GM20000 (cell line): ENCODE data around the gene DUSP12.
"Not testable (repeated sequence)": the region's sequence is repeated elsewhere in the genome, so short reads cannot be mapped to it uniquely, and the experiment has no call there.

ENCODE experiments used
- DNase-seq: peaks from one replicate; pipeline ENCODE4 v3.0.0; 2012; ENCODE audit warnings: low spot score
- TF ChIP-seq, protein P1 (sequence below): IDR thresholded peaks from 2 replicates; pipeline ENCODE4 v1.5.1; 2012; ENCODE audit warnings: mild to moderate bottlenecking, control low read depth; ENCODE audit errors: extremely low read depth, missing control alignments

The DUSP12 gene

DNA sequence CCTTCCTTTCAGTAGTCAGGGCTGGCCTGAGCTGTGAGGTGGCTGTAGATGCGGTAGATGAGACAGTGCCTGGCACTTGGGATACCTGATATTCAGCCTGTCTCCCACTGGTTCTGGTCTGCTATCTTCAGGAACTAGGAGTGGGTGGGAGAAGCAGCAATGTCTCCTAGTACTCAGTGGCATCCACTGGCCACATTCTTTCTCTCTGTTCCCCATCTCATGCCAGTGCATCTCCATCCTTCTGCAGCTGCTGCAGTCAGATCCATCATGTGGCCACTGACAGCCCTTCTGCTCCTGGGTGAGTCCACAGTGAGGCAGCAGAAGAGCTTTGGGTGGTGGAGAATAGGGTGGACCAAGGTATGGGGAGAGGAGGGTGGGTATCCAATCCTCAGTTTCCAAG lies 27.2 kb upstream of the DUSP12 start:
- TF ChIP-seq, protein P1, sequence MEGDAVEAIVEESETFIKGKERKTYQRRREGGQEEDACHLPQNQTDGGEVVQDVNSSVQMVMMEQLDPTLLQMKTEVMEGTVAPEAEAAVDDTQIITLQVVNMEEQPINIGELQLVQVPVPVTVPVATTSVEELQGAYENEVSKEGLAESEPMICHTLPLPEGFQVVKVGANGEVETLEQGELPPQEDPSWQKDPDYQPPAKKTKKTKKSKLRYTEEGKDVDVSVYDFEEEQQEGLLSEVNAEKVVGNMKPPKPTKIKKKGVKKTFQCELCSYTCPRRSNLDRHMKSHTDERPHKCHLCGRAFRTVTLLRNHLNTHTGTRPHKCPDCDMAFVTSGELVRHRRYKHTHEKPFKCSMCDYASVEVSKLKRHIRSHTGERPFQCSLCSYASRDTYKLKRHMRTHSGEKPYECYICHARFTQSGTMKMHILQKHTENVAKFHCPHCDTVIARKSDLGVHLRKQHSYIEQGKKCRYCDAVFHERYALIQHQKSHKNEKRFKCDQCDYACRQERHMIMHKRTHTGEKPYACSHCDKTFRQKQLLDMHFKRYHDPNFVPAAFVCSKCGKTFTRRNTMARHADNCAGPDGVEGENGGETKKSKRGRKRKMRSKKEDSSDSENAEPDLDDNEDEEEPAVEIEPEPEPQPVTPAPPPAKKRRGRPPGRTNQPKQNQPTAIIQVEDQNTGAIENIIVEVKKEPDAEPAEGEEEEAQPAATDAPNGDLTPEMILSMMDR, result no peak

DNA sequence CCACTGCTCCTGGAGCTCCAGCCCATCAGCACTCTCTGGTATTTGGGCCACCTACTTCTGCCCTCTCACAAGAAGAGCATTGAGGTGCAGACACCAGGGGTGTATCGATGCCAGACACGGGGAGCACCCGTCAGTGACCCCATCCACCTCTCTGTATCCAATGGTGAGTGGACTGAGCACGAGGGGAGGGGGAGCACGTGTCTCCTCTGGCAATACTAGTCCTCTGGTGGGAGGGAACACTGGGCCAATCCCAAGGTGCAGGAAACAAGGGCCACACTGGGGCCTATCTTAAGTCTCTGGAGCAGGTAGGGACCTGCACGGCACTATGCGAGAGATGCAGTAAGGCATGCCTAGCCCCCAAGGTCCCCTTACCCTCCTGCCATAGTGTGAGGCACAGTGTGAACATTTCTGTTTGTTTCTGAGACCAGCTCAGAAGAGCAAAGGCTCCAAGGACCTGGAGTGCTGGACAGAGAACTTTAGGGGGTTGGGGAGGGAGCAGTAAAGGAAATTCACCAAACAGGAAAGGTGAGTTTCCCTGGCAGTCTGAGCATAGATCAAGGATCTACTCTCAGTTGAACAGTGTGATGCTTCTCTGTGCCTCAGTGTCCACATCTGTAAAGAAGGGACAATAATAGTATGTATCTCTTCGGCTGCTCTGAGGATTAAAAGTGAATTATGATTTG lies 26.0 kb upstream of the DUSP12 start:
- TF ChIP-seq, protein P1, result no peak
- DNase-seq, result no peak

More for the DNA sequence above, 27.2 kb upstream of the DUSP12 start:
- DNase-seq, result no peak

DNA sequence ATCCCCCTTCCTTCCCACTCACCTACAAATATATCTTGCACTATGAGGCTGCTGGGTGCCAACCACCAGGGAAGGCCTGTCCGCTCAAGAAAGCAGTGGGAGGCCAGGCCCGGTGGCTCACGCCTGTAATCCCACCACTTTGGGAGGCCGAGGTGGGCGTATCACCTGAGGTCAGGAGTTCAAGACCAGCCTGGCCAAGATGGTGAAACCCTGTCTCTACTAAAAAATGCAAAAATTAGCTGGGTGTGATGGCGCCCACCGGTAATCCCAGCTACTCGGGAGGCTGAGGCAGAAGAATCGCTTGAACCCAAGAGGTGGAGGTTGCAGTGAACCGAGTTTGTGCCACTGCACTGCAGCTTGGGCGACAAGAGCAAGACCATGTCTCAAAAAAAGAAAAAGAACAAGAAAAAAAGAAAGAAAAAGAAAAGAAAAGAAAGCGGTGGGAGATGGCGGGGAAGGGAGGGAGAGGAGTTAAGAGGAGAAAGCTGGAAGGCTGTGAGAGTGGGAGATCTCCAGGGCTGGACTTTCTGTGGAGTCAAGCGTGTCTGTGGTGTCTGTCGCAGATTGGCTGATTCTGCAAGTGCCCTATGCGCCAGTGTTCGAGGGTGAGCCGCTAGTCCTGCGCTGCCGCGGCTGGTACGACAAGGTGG lies 24.2 kb upstream of the DUSP12 start:
- not testable (repeated sequence) for DNase-seq

DNA sequence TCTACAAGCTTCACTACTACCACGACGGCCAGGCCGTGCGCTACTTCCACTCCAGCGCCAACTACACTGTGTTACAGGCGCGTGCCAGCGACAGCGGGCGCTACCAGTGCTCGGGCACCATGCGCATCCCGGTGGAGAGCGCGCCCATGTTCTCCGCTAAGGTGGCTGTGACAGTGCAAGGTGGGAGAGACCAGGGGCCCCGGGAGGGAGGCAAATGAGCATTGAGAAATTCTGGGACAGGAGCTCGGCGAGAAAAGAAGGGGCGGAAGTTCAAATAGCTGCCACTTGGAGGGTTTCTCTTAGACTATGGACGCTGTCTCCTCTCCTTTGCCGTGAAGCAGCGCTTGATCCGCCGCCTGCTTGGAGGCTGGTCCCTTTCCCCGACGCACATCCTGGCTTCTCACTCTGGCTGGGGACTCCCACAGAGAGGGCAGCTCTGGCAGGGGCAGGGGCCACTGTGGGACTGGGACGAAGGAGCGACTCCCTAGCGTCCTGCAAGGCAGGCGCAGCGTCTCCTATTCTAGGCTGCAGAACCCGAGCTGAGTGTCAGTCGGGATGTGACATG lies 23.6 kb upstream of the DUSP12 start:
- DNase-seq, result peak; percentile 36
- TF ChIP-seq, protein P1, result no peak

DNA sequence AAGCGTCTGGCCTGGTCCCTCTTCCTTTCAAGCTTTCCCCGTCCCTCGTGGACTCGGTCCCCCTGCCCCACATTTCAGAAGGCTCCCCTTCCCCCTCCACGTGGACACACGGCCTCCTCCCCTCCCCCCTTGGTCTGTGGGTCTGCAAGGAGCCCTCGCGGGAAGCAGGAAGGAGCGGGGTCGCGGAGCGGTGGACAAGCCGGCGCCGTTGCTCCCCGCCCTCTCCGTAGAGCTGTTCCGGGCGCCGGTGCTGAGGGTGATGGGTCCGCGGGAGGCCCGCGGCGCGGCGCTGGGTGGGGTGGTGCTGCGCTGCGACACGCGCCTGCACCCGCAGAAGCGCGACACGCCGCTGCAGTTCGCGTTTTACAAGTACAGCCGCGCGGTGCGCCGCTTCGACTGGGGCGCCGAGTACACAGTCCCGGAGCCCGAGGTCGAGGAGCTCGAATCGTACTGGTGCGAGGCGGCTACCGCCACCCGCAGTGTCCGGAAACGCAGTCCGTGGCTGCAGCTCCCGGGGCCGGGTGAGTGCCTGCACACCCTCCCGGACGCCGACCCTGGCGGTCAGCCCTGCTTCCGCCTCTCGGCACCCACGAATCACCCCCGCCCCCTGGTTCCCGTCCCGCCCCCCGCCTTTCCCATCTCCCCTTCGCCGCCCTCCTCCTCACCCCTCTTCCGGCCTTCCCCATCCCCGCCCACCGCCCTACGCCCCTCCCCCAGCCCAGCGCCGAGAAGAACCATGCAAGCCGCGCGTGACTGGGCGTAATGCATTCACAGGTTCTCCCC lies 22.9 kb upstream of the DUSP12 start:
- DNase-seq, result peak; percentile 90
- TF ChIP-seq, protein P1, result no peak

DNA sequence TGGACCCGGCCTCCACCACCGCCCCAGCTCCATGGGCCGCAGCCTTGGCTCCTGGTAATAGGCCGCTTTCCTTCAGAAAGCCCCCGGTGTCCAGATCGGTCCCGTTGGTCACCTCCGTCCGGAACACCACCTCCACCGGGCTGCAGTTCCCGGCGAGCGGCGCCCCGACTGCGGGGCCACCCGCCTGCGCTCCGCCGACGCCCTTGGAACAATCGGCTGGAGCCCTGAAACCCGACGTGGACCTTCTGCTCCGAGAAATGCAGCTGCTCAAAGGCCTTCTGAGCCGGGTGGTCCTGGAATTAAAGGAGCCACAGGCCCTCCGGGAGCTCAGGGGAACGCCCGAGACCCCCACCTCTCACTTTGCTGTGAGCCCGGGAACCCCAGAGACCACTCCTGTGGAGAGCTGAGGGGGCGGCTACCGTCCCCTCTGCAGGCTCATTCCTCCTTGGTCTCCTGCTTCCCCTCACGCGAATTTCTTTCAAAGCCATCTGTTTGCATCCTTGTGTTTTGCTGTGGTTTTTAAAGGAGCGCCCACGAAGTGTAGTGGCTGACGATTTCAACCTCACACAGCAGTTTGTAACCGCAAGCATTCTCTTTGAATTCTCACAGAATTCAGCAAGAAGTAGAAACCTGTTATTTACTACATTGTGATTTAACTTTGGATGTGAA lies 22.2 kb upstream of the DUSP12 start:
- peak; percentile 38 for DNase-seq
- TF ChIP-seq, protein P1, result no peak

DNA sequence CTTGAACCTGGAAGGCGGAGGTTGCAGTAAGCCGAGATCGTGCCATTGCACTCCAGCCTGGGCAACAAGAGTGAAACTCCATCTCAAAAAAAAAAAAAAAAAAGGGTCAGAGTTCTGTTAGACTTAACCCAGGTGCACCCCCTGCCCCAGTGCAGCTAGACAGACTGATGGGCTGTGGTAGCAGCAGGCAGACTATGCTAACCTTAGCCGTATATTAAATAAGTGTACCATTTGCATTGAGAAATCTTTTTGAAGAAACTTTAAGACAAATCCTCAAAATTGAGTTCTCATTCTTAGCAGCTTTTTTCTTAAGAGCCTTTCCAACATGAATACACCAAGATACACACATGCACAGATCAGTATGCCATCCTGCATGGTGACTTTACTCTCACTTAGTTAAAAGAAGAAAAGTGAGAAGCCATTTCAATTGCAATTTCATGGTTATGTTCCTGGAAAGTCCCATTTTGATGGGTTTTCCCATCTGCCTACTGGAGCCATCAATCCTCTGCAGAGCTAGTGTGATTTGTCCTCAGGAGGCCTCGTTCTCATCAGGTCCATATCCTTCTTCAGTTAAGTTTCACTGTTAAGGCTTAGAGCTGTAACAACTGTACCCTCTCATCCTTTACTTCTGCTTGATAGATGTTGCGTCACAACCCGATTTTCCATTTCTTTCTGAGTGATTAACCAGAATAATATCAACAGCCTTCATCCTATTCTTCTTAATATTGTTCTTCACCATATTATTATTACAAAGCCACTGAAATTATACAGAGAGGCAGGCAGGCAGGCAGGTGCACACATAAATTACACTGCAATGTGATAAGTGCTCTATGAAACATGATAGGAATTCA lies 21.0 kb upstream of the DUSP12 start:
- TF ChIP-seq, protein P1, result no peak
- no peak for DNase-seq
